ENCODE measurements around the gene ITPR2. TPM values are rescaled to one million over a fixed set of nuclear protein-coding genes. Genes with fewer than 3 reads are reported as not detected.
A peak's percentile ranks its signal among the peaks of the same experiment; 100 is the strongest.

ITPR2 gene
- total RNA-seq, 2 experiments from 2014 or later, result 28.8 to 29.9 TPM

GRCh38 chr12:26822026-26822425 is 11.0 kb downstream of the ITPR2 start:
- peaks cover 51% of the 10 kb centered on the region for H3K4me1 Mint-ChIP-seq (ENCODE audit: low read depth)
- ChIA-PET POLR2A (no interaction called here), CTCF (interaction anchor here (0.8 to 3.1 kb wide), 2 partner anchors 11 to 63 kb away, joined by 4 to 12 read pairs; partner anchors contain the start of gene ITPR2)
- H3K27ac Mint-ChIP-seq, result no peak overlapping the region
- TF ChIP-seq CTCF (IDR thresholded peaks at IDR 0.05), result no peak
- DNase-seq (no peak), ATAC-seq (ENCODE audit: poor library complexity) (no peak)
- H3K36me3 ChIP-seq (ENCODE audit: insufficient read depth, low read length), result no peaks in the 10 kb centered on the region
- peaks cover 3% of the 10 kb centered on the region for H3K4me1 ChIP-seq (ENCODE audit: insufficient read depth, low read length)
- no peak overlapping the region for H3K4me3 ChIP-seq (ENCODE audit: low read length)
- intact Hi-C loops (cut with DNase I, micrococcal nuclease), result no loop called here
- no peaks in the 10 kb centered on the region for H3K9me3 Mint-ChIP-seq
- H3K4me3 Mint-ChIP-seq, result no peak overlapping the region
- H3K27me3 Mint-ChIP-seq, result no peaks in the 10 kb centered on the region
- no peaks in the 10 kb centered on the region for H3K27me3 ChIP-seq (ENCODE audit: control insufficient read depth in 1 of 2, insufficient read depth in 2 of 2, low read length in 2 of 2)
- H3K9me3 ChIP-seq (ENCODE audit: control insufficient read depth in 1 of 2, insufficient read depth in 1 of 2, low read length in 2 of 2), result no peaks in the 10 kb centered on the region
- no peak overlapping the region for H3K27ac ChIP-seq (ENCODE audit: low read depth in 1 of 2, low read length in 2 of 2)
- H3K36me3 Mint-ChIP-seq (ENCODE audit: low read depth), result peaks cover 7% of the 10 kb centered on the region

GRCh38 chr12:26821212-26821701 is 11.7 kb downstream of the ITPR2 start:
- H3K4me1 ChIP-seq (ENCODE audit: insufficient read depth, low read length), result peaks cover 3% of the 10 kb centered on the region
- Mint-ChIP-seq H3K9me3 (no peaks in the 10 kb centered on the region), H3K27me3 (no peaks in the 10 kb centered on the region), H3K36me3 (ENCODE audit: low read depth) (peaks cover 14% of the 10 kb centered on the region), H3K4me3 (no peak overlapping the region), H3K4me1 (ENCODE audit: low read depth) (peaks cover 43% of the 10 kb centered on the region), H3K27ac (no peak overlapping the region)
- no peaks in the 10 kb centered on the region for H3K9me3 ChIP-seq (ENCODE audit: control insufficient read depth in 1 of 2, insufficient read depth in 1 of 2, low read length in 2 of 2)
- ChIA-PET CTCF (interaction anchor here (3.1 kb wide), 1 partner anchor 12 kb away, joined by 12 read pairs; the partner anchor contains the start of gene ITPR2), POLR2A (no interaction called here)
- intact Hi-C loops (cut with DNase I, micrococcal nuclease), result no loop called here
- DNase-seq (no peak), ATAC-seq (ENCODE audit: poor library complexity) (no peak)
- H3K4me3 ChIP-seq (ENCODE audit: low read length), result no peak overlapping the region
- H3K36me3 ChIP-seq (ENCODE audit: insufficient read depth, low read length), result peaks cover 2% of the 10 kb centered on the region
- H3K27me3 ChIP-seq (ENCODE audit: control insufficient read depth in 1 of 2, insufficient read depth in 2 of 2, low read length in 2 of 2), result no peaks in the 10 kb centered on the region
- TF ChIP-seq CTCF (IDR thresholded peaks at IDR 0.05), result no peak
- no peak overlapping the region for H3K27ac ChIP-seq (ENCODE audit: low read depth in 1 of 2, low read length in 2 of 2)

- peak overlapping the region; percentile 5 for H3K27ac Mint-ChIP-seq
- H3K27me3 Mint-ChIP-seq, result no peaks in the 10 kb centered on the region
- H3K36me3 ChIP-seq (ENCODE audit: insufficient read depth, low read length), result peaks cover 3% of the 10 kb centered on the region
- CTCF ChIA-PET, result no interaction called here
- no peak for TF ChIP-seq CTCF (IDR thresholded peaks at IDR 0.05)
- POLR2A ChIA-PET, result no interaction called here
- no peaks in the 10 kb centered on the region for H3K4me1 ChIP-seq (ENCODE audit: insufficient read depth, low read length)
- no peaks in the 10 kb centered on the region for H3K27me3 ChIP-seq (ENCODE audit: control insufficient read depth in 1 of 2, insufficient read depth in 2 of 2, low read length in 2 of 2)
- H3K9me3 ChIP-seq (ENCODE audit: control insufficient read depth in 1 of 2, insufficient read depth in 1 of 2, low read length in 2 of 2), result no peaks in the 10 kb centered on the region
- no peak overlapping the region for H3K4me3 ChIP-seq (ENCODE audit: low read length)
- H3K4me1 Mint-ChIP-seq (ENCODE audit: low read depth), result peaks cover 29% of the 10 kb centered on the region
- ATAC-seq (ENCODE audit: poor library complexity) (no peak), DNase-seq (no peak)
- no peak overlapping the region for H3K4me3 Mint-ChIP-seq
- intact Hi-C loops (cut with DNase I, micrococcal nuclease), result no loop called here
- H3K9me3 Mint-ChIP-seq, result no peaks in the 10 kb centered on the region
- no peak overlapping the region for H3K27ac ChIP-seq (ENCODE audit: low read depth in 1 of 2, low read length in 2 of 2)
- H3K36me3 Mint-ChIP-seq (ENCODE audit: low read depth), result peaks cover 18% of the 10 kb centered on the region
These were observed 14.4 kb downstream of the ITPR2 start for GRCh38 chr12:26818636-26819035.
